Measurements from ENCODE around the gene ZNF446. TPM values are rescaled to one million over a fixed set of nuclear protein-coding genes. Genes with fewer than 3 reads are reported as not detected.

Gene ZNF446
- total RNA-seq, 1 experiment from 2014 or later = 6.0 TPM

- peaks cover 11% of the 10 kb centered on the region for H3K27me3 Mint-ChIP-seq (ENCODE audit: low read depth)
- peak; percentile 100 for DNase-seq (ENCODE audit: low spot score)
- H3K9me3 Mint-ChIP-seq = no peaks in the 10 kb centered on the region; the same call in 1 of the 2 replicates
- H3K27ac Mint-ChIP-seq = peak overlapping the region; percentile 98
- H3K4me3 Mint-ChIP-seq = peak overlapping the region; percentile 81
- peaks cover 17% of the 10 kb centered on the region for H3K4me1 Mint-ChIP-seq
- ChIA-PET POLR2A (interaction anchor here (1.1 to 1.7 kb wide), 4 partner anchors 15 to 56 kb away, joined by 3 to 6 read pairs (median 4); partner anchors contain the start of genes CHMP2A, TRIM28 and ZNF446), CTCF (interaction anchor here (0.6 to 4.2 kb wide), 3 partner anchors 14 to 48 kb away, joined by 3 to 30 read pairs (median 16); partner anchors contain the start of genes ZBTB45 and ZNF324B)
- H3K36me3 Mint-ChIP-seq = no peaks in the 10 kb centered on the region
- ATAC-seq = peak; percentile 98
- TF ChIP-seq MXD4 (CRISPR knock-in tag; IDR thresholded peaks at IDR 0.05; ENCODE audit: borderline replicate concordance) = no peak
- TF ChIP-seq, protein P1, sequence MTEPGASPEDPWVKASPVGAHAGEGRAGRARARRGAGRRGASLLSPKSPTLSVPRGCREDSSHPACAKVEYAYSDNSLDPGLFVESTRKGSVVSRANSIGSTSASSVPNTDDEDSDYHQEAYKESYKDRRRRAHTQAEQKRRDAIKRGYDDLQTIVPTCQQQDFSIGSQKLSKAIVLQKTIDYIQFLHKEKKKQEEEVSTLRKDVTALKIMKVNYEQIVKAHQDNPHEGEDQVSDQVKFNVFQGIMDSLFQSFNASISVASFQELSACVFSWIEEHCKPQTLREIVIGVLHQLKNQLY (CRISPR knock-in tag; IDR thresholded peaks at IDR 0.05) = no peak
- 0 out of 2 replicates have a peak, but pooled peaks have one; percentile 50 for TF ChIP-seq HMGXB4 (CRISPR knock-in tag; IDR thresholded peaks at IDR 0.05)
- TF ChIP-seq ZNF423 (CRISPR knock-in tag; IDR thresholded peaks at IDR 0.05) = peak; percentile 54; the same call in 1 of the 2 replicates
- TF ChIP-seq, protein P2, sequence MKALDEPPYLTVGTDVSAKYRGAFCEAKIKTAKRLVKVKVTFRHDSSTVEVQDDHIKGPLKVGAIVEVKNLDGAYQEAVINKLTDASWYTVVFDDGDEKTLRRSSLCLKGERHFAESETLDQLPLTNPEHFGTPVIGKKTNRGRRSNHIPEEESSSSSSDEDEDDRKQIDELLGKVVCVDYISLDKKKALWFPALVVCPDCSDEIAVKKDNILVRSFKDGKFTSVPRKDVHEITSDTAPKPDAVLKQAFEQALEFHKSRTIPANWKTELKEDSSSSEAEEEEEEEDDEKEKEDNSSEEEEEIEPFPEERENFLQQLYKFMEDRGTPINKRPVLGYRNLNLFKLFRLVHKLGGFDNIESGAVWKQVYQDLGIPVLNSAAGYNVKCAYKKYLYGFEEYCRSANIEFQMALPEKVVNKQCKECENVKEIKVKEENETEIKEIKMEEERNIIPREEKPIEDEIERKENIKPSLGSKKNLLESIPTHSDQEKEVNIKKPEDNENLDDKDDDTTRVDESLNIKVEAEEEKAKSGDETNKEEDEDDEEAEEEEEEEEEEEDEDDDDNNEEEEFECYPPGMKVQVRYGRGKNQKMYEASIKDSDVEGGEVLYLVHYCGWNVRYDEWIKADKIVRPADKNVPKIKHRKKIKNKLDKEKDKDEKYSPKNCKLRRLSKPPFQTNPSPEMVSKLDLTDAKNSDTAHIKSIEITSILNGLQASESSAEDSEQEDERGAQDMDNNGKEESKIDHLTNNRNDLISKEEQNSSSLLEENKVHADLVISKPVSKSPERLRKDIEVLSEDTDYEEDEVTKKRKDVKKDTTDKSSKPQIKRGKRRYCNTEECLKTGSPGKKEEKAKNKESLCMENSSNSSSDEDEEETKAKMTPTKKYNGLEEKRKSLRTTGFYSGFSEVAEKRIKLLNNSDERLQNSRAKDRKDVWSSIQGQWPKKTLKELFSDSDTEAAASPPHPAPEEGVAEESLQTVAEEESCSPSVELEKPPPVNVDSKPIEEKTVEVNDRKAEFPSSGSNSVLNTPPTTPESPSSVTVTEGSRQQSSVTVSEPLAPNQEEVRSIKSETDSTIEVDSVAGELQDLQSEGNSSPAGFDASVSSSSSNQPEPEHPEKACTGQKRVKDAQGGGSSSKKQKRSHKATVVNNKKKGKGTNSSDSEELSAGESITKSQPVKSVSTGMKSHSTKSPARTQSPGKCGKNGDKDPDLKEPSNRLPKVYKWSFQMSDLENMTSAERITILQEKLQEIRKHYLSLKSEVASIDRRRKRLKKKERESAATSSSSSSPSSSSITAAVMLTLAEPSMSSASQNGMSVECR (CRISPR knock-in tag; IDR thresholded peaks at IDR 0.05; ENCODE audit: borderline replicate concordance) = peak; percentile 71; the same call in 1 of the 2 replicates
- TF ChIP-seq ATF1 (CRISPR knock-in tag; IDR thresholded peaks at IDR 0.05) = 0 out of 2 replicates have a peak, but pooled peaks have one; percentile 63
- TF ChIP-seq GTF2I (CRISPR knock-in tag; conservative IDR thresholded peaks at IDR 0.05) = no peak
- TF ChIP-seq FOXK1 (CRISPR knock-in tag; IDR thresholded peaks at IDR 0.05) = peak; percentile 91
- TF ChIP-seq MAX (CRISPR knock-in tag; IDR thresholded peaks at IDR 0.05) = peak; percentile 68
- no peak for TF ChIP-seq NR1H2 (CRISPR knock-in tag; IDR thresholded peaks at IDR 0.05)
- TF ChIP-seq CREM (CRISPR knock-in tag; IDR thresholded peaks at IDR 0.05) = peak; percentile 33; the same call in 1 of the 2 replicates
- TF ChIP-seq ESRRA (CRISPR knock-in tag; IDR thresholded peaks at IDR 0.05; ENCODE audit: borderline replicate concordance) = peak; percentile 35; the same call in 1 of the 2 replicates
- TF ChIP-seq ETV6 (CRISPR knock-in tag; IDR thresholded peaks at IDR 0.05) = peak; percentile 87
- TF ChIP-seq, protein P3, sequence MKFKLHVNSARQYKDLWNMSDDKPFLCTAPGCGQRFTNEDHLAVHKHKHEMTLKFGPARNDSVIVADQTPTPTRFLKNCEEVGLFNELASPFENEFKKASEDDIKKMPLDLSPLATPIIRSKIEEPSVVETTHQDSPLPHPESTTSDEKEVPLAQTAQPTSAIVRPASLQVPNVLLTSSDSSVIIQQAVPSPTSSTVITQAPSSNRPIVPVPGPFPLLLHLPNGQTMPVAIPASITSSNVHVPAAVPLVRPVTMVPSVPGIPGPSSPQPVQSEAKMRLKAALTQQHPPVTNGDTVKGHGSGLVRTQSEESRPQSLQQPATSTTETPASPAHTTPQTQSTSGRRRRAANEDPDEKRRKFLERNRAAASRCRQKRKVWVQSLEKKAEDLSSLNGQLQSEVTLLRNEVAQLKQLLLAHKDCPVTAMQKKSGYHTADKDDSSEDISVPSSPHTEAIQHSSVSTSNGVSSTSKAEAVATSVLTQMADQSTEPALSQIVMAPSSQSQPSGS (CRISPR knock-in tag; IDR thresholded peaks at IDR 0.05; ENCODE audit: borderline replicate concordance, low read depth) = no peak
- TF ChIP-seq NFATC4 (CRISPR knock-in tag; IDR thresholded peaks at IDR 0.05) = no peak
- TF ChIP-seq, protein P4, sequence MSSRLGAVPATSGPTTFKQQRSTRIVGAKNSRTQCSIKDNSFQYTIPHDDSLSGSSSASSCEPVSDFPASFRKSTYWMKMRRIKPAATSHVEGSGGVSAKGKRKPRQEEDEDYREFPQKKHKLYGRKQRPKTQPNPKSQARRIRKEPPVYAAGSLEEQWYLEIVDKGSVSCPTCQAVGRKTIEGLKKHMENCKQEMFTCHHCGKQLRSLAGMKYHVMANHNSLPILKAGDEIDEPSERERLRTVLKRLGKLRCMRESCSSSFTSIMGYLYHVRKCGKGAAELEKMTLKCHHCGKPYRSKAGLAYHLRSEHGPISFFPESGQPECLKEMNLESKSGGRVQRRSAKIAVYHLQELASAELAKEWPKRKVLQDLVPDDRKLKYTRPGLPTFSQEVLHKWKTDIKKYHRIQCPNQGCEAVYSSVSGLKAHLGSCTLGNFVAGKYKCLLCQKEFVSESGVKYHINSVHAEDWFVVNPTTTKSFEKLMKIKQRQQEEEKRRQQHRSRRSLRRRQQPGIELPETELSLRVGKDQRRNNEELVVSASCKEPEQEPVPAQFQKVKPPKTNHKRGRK (CRISPR knock-in tag; IDR thresholded peaks at IDR 0.05; ENCODE audit: borderline replicate concordance) = no peak
- peak; percentile 58; the same call in 1 of the 2 replicates for TF ChIP-seq FOXP1 (CRISPR knock-in tag; IDR thresholded peaks at IDR 0.05; ENCODE audit: borderline replicate concordance)
- TF ChIP-seq ZNF671 (CRISPR knock-in tag; IDR thresholded peaks at IDR 0.05) = no peak
- TF ChIP-seq ATF3 (CRISPR knock-in tag; conservative IDR thresholded peaks at IDR 0.05) = no peak
- TF ChIP-seq, protein P5, sequence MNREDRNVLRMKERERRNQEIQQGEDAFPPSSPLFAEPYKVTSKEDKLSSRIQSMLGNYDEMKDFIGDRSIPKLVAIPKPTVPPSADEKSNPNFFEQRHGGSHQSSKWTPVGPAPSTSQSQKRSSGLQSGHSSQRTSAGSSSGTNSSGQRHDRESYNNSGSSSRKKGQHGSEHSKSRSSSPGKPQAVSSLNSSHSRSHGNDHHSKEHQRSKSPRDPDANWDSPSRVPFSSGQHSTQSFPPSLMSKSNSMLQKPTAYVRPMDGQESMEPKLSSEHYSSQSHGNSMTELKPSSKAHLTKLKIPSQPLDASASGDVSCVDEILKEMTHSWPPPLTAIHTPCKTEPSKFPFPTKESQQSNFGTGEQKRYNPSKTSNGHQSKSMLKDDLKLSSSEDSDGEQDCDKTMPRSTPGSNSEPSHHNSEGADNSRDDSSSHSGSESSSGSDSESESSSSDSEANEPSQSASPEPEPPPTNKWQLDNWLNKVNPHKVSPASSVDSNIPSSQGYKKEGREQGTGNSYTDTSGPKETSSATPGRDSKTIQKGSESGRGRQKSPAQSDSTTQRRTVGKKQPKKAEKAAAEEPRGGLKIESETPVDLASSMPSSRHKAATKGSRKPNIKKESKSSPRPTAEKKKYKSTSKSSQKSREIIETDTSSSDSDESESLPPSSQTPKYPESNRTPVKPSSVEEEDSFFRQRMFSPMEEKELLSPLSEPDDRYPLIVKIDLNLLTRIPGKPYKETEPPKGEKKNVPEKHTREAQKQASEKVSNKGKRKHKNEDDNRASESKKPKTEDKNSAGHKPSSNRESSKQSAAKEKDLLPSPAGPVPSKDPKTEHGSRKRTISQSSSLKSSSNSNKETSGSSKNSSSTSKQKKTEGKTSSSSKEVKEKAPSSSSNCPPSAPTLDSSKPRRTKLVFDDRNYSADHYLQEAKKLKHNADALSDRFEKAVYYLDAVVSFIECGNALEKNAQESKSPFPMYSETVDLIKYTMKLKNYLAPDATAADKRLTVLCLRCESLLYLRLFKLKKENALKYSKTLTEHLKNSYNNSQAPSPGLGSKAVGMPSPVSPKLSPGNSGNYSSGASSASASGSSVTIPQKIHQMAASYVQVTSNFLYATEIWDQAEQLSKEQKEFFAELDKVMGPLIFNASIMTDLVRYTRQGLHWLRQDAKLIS (CRISPR knock-in tag; IDR thresholded peaks at IDR 0.05; ENCODE audit: borderline replicate concordance) = no peak
Measured at GRCh38 chr19:58499021-58499927, 23.1 kb downstream of the ZNF446 start.
